ENCODE results near the gene STAT5B.
"Not testable (repeated sequence)": the region's sequence is repeated elsewhere in the genome, so short reads cannot be mapped to it uniquely, and the experiment has no call there.

Gene STAT5B

DNA sequence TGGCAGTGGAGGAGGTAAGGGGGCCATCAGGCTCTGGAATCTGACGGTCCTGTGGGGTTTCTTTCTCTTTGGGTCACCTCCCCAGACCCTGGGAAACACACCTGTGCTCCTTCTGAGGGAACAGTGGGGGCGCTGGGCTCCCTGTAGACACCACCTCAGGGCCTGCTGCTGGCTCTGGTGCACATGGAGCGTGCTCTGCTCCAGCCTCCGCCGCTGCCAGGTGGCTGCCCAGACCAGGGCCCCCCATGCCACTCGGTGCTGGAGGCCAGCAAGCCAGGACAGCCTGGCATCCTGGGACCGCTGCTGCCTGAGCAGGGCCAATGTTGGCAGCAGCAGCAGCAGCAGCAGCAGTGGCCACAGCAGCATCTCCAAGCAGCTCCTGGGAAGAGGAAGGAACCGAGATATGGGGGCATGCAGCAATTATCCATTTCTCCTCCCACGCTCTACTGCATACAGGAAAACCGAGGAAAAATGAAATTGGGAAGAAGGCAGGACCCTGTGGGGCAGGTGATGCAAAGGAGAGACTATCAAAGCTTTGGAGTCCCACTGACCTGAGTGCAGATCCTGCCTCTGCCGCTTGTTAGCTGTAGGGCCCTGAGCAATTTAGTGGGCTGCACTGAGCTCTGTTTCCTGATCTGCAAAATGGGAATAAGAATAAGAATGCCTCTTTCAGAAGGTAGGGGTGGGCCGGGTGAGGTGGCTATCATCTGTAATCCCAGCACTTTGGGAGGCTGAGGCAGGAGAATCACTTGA is 82.8 kb downstream of the STAT5B start:
- no peak for DNase-seq

DNA sequence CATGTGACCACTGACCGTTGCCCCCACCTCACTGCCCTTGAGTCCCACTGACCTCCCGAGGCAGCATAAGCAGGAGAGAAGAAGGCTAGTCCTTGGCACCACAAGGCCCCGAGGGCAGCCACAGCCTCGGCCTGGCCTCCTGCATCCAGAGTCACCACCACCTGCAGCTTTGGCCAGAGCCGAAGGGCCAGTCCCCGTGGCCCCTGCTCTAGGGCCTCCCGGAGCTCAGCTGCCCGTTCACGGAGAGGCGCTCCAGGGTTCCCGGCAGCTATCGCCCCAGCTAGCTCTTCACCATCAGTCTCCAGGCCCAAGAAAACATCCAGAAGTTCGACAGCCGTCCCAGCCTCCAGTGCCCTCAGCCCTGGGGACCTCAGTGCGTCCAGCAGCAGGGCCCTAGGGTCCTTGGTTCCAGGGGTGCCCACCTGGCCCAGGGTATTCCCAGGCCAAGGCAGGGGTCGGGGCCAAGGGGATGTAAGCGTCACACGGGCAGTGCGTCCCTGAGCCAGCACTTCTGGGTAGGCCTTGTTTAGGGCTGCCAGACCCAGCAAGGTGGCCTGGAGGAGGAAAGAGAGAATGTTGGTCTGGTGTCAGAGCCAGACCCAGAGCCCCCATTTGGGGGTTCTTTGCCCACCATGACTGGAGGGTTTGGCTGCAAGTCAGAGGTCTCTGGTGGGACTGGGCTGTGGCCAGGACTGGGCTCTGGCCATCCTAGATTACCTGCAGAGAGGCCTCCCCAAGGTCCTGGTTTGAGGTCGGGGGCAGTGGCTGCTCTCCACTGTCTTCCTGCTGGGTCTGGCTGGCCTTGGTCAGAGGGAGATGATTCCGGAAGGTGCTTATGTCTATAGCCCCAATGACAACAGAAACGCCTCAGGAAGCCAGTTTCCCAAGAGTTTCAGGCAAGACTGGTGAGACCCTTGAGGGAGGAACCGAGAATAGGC is 83.7 kb downstream of the STAT5B start:
- no peak for DNase-seq

DNA sequence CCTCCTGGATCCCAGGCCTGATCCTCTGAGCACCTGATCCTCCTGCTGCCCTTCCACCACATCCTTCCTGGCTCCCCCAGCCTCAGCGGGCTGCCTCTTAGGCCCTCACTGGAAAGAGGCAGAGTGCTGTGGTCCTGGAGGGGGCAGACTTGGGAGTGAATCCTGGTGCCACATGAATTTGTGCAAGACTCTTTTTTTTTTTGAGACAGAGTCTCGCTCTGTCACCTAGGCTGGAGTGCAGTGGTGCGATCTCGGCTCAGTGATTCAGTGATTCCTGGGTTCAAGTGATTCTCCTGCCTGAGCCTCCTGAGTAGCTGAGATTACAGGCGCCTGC is 84.9 kb downstream of the STAT5B start:
- no peak for DNase-seq

DNA sequence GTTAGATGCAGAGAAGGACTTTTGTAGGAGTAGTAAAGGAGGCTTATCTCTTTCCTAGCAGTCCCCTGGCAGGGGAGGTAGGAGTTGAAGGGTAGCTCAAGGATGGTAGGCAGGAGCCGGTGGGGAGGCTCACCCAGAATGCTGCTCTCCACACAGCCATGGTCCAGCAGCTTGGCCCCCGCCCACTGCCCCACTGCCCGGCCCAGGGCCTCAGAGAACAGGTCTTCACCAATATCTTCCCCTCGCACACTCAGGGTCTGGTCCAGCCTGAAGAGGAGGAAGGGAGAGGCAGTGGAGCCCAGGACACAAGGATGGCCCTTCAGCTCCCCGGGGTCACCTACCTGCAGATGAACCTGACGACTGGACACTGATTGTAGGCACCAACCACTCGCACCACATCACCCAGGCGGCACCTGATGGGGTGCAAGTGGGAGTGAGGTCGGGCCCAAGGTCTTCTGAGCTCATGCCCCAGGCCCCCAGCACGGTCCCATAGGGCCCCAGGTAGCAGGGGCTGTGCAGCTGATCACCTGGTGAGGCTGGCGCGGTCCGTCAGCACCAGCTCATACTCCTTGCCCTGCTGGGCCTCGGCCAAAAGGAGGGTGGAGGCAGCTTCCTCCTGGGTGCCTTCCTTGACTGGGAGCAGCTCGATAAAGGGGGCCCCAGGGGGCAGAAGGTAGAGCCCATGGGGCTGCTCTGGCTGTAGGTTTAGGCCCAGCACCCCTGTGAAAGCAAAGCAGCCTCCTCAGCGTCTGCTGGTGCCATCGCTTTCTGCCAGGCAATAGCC is 85.5 kb downstream of the STAT5B start:
- no peak for DNase-seq

DNA sequence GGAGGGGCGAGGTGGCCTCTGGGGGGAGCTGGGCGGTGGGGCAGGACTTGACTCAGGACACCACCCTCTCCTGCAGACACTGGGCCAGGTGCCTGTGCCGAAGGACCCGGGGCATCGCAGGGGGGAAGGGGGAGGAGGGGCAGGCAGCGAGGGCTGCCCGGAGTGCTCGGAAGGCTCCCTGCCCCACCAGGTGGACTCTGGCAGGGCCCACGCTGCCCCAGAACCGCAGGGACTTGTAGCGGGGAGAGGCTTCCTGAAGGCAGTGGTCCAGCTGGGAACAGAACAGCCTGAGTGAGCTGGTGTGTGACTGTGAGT is 86.6 kb downstream of the STAT5B start:
- no peak for DNase-seq

DNA sequence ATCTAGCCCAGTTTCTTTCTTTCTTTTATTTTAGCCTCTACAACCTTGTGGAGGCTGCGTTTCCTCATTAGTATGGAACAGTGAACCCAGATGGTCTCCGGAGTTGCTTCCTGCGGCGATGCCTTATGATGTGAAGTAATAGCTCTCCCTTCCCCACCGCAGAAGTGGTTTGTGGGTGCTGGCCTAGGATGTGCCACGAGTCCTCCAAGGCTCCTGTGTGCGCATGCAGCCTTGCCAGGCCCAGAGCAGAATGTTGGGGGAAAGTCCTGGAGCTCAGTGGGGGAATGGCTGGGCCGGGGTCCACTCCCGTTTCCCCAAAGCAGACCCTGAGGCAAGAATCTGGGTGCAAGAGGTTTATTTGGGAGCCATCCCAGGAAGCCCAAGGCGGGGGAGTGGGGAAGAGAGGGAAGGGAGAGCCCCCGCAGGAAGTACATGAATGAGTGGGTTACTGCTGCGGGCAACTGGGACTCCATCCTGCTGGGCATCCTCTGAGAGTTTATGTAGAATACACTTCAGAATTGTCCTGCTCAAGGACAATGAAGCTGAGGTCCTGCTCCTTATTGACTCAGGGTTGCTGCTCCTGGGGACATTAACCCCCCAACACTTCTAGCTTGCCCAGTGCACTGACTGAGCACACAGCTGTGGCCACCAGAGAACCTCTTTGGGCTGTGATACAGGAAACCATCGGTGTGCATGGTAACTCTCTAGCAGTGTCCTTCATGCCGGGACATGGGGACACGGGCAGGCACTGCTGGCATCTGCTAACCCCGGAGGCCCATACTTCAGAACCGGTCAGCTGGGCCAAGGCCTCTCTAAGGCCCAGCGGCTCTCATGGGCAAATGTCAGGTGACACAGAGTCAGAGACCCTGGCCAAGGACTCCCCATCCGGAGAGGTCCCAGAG is 87.2 kb downstream of the STAT5B start:
- DNase-seq = no peak

DNA sequence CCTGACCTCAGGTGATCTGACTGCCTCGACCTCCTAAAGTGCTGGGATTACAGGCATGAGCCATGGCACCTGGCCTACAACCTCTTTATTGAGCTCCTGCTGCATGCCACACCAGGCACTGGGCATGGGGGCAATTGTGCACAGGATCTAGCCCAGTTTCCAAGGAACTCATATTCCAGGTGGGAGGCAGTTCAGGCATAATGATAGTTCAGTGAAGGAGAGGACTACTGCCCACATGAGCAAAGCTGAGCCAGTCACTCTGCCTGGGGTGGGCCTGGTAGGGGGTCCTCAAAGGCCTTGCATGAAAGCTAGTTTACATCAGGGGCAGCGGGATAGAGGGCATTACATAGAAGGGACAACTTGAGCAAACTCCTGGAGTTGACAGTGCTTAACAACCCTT is 88.4 kb downstream of the STAT5B start:
- DNase-seq = no peak

DNA sequence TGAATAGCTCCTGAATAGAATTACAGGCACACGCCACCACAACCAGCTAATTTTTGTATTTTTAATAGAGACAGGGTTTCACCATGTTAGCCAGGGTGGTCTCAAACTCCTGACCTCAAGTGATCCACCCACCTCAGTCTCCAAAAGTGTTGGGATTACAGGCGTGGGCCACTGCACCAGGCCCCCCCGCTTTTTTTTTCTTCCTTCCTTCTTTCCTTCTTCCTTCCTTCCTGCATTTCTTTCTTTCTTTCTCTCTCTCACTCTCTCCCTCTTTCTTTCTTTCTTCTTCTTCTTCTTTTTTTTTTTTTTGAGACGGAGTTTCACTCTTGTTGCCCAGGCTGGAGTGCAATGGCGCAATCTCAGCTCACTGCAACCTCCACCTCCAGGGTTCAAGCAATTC is 90.0 kb downstream of the STAT5B start:
- not testable (repeated sequence) for DNase-seq

DNA sequence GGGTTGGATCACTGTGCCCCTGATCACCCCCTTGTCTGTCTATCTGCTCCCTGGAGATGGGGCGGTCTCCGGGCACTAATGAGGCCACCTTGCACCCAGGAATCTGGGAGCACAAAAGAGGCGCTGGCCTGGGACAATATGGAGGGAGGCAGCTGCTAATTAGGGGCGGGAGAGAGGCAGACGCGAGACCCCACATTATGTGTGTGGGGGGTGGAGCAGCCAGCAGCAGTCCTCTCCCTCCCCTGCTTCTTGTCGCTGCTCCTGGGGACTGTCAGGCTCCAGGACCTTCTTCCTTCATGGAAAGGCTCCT is 90.6 kb downstream of the STAT5B start:
- no peak for DNase-seq

DNA sequence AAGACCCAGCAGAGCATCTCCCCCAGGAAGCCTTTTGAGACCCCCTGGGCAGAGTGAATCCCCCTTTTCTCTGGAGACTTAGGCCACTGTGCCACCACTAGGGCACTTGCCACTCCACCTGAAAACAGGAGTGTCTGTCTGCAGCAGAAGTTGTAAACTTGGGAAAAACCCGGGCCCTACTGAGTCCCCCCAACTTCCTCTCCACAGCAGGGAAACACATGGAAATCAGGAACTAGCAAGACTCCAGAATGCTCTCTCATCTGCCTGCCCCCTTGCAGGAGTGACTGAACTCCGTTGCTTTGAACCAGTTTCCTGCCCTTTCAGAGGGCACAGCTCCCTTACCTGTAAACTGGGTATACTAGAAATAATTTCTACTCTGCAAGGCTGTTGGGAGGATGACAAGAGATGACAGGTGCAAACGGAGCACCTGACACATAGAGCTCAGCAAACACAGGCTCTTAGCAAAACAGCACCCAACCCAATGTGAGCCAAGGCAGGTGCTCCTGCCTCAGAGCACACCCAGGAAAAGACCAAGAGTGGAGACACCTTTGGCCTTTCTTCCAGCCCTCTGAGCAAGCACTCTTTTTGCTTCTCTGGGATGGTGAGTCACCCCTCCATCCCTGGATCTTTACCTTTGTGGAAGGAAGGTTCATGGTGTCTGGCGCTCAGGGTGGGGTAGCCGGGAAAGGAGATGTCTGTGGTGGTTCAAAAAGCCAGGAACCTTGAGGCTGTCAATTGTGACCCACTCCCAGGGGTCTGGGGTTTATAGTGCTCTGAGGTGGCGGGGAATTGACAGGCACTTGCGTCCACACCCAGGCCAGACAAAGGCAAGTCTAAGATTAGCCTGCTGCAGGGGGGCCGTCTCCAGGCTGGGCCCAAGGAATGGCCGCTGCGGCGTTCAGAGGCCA is 91.2 kb downstream of the STAT5B start, which contains the start of gene HCRT:
TSS of gene HCRT (minus strand) at position 740 of the 908 bp plus-strand sequence. CDS start at position 653, 87 bp downstream.
- DNase-seq = no peak

DNA sequence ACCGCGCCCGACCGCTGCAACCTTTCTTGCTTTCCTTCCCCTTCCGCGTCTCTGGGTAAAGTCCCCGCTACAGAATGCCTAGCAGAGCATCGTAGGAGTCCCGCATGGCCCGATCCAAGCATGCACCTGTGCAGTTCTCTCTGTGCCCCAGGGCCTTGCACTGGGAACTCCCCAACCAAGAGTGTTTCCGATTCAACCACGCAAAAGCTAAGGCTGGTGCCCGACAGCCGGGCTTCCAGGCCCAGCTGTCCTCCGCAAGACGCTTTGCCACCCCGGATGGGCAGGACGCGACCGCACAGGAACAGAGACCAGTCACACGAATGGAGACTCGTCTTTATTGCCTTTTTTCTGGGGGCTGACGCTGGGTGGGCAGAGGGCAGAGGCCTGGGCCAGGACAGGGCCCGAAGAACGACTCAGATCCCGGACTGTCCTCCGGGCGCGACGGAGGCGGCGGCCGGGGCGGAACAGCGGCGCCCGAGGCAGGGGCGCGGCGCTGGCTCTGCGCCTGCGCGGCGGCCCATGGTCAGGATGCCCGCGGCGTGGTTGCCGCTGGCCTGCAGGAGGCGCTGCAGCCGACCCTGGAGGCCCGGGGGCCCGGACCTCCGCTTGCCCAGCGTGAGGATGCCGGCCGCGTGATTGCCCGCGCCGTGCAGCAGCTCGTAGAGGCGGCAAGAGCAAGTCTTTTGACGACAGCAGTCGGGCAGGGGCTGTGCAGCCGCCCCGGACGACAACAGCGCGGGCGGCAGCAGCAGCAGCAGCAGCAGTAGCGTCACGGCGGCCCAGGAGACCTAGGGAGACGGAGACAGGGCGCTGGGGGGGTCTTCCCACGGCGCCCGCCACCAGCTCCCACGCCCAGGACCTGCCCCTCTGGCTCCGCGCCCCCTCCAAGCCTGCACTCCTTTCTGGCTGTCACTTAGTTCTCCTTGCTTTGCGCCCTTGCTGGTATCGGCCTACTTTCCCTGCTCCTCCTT is 92.2 kb downstream of the STAT5B start:
- DNase-seq = peak; percentile 92

DNA sequence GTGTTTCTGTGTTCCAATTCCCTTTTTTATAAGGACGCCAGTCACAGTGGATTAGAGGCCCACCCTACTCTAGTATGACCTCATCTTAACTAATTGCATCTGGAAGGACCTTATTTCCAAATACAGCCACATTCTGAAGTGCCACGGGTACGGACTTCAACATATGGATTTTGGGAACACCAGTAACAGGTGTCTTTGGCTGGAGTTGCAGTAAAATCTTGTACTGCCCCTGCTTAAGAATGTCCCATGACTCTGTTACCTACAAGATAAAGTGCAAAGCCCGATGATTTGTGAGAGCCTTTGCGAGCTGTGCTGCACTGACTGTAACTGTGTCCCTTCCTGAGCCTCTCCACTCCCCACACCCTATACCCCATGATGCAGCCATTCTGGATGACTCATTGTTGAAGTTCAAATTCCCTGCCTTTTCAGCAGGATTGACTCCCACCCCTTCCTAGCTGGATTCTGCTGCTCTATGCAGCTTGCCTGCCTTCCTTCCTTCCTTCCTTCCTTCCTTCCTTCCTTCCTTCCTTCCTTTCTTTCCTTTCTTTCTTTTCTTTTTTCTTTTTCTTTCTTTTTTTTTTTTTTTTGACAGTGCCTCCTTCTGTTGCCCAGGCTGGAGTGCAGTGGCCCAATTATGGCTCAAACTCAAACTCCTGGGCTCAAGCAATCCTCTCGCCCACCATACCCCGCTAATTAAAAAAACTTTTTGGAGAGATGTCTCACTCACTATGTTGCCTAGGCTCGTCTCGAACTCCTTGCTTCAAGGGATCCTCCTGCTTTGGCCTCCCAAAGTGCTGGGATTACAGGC is 93.1 kb downstream of the STAT5B start:
- no peak for DNase-seq

DNA sequence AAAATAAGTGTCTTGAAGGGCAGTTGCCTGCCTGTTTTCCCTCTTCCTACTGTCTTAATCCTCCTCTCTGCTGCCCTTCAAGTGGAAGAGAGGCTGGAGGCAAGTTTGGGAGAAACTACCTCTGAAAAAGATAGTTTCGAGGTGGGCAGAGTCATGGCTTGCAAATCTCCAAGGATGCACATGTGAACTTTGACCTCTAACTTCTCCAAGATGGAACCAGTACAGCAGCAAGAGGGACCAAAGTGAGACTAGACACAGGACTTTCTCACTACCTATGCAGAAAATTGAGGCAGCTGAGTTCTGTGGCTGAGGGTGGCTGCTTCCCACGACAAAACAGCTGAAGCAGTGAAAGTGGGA is 94.4 kb downstream of the STAT5B start:
- no peak for DNase-seq

DNA sequence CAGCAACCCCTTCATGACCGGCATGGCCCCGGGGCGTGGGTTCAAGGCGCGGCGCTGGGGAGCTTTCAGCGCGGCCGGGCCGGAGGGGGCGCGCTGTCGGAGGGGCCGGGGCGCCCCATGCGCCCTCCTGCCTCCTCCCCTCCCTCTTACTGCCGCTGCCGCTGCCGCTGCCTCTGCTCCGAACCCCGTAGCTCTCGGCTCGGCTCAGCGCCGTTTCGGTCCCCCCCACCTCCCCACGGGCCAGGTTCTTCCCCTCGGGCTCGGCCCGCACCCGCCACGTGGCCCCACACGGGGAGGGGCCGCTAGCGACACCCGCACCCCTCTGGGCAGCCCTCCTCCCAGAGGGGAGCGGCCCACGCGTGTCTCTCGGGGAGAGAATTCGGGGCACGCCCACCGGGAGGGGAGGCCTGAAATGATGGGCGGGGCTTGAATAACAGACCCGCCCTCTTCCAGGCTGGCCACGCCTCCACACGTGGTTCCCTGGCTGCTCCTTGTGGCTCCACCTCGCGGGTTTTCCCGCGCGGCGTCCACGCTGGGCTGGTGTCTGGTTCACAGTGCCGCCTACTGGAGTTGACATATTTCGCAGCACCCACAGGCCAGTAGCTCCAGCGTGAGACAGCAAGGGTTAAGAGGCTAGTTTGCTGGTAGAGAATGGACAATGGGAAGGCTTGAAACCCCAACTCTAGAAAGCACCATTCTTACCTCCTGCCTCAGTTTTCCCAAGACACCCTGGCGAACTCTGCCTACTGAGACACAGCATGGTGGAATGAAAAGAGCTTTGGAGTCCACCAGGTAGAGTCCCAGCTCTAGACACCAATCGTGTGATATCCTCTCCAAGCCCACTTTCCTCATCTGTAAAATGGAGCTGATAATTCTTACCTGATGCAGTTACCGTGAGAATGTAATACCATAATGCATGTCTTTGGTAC is 95.0 kb downstream of the STAT5B start, which contains the start of gene KCNH4:
TSS of gene KCNH4 (minus strand) at position 221 of the 929 bp plus-strand sequence. CDS start at position 24, 197 bp downstream.
- peak; percentile 96 for DNase-seq

DNA sequence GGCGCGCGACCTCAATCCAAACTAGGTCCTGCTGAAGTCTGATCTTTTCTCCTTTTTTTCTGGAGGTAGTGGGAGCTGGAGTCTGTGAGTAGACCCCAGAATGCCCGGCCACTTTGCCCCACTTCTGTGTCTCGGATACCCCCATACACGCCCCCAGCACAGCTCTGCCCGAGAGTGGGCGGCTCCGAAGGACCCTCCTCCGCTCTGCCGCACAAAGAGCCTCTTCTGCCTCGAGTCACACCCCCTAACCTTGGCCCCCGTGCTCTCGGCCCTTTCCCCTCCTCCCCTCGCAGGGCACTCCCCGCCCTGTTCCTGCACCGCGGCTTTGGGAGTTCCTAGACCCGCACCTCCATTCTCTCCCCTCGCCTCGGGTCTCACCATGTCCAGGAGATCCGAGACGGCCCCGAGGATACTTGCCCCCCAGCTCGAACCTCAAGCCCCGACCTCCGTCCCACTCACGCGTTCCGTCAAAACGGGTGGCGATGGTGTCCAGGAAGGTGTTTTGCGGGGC is 95.7 kb downstream of the STAT5B start:
- DNase-seq = no peak

DNA sequence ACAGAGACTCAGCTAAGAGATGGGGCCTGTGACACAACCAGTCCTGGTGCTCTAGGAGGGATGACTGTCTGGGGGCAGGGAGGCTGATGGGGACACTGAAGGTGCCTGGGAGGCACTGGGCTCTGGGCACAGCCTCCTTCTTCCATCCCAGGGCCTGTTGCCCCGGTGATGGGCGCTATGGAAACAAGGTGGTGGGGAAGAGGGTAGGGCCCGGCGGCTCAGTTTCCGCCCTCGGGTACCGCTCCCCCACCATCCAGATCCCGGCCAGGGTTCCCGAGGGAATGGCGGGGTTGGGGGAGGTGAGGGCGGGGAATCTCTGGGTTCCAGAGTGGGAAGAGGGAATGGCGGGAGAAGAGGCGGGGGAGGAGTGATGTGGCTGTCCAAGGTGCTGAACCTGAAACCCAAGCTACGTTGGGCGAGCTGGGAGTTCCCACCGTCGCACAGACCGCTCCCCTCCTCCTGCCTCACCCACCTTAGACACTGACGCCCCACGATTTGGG is 96.2 kb downstream of the STAT5B start:
- no peak for DNase-seq

DNA sequence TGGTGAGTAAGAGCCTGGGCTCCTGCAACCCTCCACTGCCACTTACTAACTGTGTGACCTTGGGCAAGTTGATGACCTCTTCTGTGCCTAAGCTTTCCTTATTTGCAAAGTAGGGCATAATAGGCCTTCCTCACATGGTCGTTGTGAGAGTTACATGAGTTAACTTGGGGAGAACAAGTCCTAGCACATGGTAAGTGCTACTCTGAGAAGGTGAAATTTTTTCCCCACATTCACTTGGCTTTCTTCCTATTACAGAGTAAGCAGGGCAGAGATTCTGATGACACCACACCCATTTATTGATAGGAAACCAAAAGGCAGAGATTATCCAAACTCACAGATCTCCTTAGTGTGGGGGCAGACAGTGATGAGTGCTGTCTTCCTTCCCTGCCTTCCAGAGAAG is 96.9 kb downstream of the STAT5B start:
- DNase-seq = no peak

DNA sequence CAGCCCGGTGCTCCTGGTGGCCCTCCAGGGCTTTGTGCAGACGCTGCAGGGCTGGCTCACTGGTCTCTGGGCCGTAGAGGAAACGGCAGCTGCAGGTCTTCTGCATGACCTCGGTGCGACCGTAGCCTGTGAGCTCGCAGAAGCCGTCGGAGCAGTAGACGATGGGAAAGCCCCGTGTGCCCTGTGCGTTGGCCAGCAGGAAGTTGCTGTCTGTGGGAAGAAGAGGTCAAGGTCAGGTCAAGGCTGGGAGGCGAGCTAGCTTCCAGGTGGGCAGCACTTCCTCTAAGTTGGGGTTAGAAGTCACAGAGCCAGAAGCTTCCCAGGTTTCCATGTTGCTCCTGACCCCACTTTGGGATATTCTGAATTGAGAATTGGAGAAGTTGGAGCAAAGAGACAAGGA is 97.4 kb downstream of the STAT5B start:
- peak; percentile 74 for DNase-seq
